GM19239 (cell line): ENCODE data around the gene XYLB.
"Not testable (repeated sequence)": the region's sequence is repeated elsewhere in the genome, so short reads cannot be mapped to it uniquely, and the experiment has no call there.

Experiments
- DNase-seq: peaks from one replicate; pipeline ENCODE4 v3.0.0; 2011; ENCODE audit warnings: low spot score; ENCODE audit not compliant: insufficient read length
- FAIRE-seq: peaks from 2 replicates; lab custom pipeline; 2011; peaks lifted over from hg19 to GRCh38; lab: Jason Lieb, UNC

XYLB gene

GRCh38 chr3:38346587-38347410 is at the start of gene XYLB:
Gene XYLB (plus strand): TSS chr3:38346785. CDS start chr3:38346869, 84 bp downstream.
- peak; percentile 84 for FAIRE-seq
- peak; percentile 92 for DNase-seq

GRCh38 chr3:38297053-38297452 is 49.5 kb upstream of the XYLB start:
- not testable (repeated sequence) for DNase-seq, FAIRE-seq

DNA sequence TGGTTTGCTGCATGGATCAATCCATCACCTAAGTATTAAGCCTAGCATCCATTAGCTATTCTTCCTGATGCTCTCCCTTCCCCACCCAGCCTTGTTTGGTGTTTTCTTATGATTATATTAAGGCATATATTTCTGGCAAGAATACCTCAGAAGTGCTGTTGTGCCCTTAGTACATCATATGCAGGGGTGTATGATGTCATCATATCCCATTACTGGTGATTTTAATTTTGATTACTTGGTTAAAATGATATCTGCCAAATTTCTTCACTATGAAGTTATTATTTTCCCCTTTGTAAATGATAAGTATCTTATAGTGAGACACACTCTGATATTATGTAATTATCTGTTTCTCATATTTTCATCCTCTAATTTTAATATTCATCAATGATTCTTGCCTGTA is 49.0 kb upstream of the XYLB start:
- FAIRE-seq (no peak), DNase-seq (no peak)

DNA sequence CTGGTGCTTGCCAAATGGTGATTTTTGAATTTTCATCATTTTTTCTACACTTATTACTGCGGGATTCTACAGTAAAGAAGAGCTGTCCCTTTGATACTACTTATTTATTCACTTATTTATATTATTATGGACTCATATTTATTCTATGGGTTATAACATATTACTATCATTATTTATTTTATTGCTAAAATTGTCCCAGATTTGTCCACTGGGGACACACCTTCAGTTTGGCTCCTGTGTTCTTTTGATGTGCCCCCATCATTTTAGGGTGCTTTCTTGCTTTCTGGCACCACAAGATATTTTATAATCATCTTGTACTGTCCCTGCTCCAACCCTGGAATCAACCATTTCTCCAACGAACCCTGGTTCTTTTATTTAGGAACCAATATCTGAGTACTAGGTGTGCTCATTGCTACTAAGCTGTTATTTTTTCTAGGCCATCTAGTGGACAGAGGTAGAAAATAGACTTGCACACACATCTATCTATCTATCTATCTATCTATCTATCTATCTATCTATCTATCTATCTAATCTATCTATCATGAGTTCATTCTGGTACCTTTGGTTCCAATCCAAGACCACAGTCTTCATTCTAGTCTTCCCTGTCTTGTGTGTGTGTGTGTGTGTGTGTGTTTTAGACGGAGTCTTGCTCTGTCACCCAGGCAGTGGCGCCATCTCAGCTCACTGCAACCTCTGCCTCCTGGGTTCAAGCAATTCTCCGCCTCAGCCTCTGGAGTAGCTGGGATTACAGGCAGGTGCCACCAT is 48.5 kb upstream of the XYLB start:
- DNase-seq (no peak), FAIRE-seq (peak; percentile 76)

GRCh38 chr3:38306941-38307340 is 39.6 kb upstream of the XYLB start:
- DNase-seq (no peak), FAIRE-seq (no peak)

DNA sequence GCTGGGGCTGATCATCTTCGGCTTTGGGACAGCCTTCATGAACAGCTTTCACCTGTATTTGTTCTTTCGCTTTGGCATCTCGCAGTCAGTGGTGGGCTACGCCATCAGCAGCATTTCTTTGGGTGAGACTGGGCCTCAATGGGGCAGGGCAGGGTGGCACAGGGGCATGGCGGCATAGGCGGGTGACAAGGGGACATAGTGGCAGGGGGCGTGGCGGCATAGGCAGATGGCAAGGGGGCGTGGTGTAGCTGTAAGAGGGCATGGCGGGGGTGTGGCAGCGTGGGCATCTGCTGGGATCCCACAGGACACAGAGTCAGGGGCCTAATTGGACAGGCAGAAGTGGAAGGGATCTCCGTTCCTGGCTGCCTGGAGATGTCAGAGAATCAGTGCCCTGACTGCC is 39.0 kb upstream of the XYLB start:
- FAIRE-seq (no peak), DNase-seq (no peak)

DNA sequence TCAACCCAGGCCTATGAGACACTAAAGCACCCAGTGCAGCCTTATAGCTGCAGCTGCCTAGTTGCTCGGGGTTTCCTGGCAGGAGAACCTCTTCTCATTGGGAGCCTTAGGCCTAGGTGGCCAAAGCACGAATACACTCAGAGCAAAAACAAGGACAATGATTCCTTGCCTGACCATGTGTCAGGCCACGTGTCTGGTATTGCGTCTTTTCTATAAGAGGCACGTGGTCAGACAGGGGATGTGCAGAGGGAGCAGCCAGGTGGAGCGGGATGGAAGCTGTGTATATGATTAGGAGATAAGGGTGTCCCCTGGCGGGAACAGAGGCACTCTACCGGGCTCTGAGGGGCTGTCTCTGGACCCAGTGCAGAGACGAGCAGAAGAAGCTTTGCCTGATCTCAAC is 38.1 kb upstream of the XYLB start:
- no peak for FAIRE-seq

GRCh38 chr3:38311476-38311875 is 35.1 kb upstream of the XYLB start:
- no peak for DNase-seq
- FAIRE-seq = no peak

More for the DNA sequence above, 38.1 kb upstream of the XYLB start:
- no peak for DNase-seq

DNA sequence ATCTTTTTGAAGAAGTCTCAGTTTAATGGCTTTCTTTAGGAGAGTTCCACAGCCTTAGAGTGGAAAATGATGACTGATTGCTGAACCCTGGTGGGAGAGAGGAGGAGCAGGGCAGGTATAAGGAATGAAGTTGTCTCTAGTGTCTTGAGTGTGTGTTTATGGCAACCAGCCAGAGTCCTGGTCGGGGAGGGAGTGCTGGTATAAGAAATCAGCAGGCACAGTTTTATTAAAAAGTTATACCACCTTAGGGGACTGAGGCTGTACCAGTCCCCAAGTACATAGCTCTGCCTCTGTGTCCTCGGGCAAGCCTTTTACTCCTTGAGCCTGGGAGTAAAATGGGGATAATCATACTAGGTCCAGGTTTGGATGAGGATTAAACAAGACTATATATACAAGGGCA is 34.6 kb upstream of the XYLB start:
- DNase-seq (no peak), FAIRE-seq (no peak)

DNA sequence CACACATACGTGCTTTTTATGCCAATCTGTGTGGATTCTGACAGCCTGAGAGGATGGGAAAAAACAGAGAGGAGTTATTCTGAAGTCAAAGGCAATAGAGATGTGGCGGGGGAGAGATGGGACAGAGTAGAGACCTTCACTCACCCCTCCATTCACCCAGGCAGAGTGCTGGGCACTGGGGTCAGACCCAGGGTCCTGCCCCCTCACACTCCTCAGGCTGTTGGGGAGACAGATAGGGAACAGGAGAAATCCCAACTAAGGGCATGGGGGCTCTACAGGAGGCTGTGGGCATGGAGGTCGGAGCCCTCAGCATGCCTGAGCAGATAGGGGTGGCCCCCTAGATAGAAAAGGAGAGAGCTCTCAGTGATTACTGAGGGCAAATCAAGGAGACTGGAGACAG is 34.2 kb upstream of the XYLB start:
- DNase-seq (no peak), FAIRE-seq (no peak)

DNA sequence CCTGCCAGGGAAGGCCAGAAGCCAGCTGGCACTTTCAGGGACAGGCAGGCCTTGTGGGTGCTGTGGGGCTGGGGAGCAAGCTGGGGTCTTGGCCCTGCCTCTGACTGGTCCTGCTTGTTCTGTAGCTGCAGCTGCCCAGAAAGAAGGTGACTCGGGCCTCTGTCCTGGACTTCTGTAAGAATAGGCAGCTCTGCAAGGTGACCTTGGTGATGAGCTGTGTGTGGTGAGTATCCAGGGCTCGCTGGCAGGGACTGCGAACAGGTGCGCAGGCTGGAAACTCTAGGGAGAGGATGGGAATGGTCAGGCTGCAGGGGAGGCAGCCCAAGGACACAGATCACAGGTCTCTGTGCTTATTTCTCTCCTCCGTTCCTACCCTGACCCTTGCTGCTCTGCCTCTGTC is 33.3 kb upstream of the XYLB start:
- DNase-seq (no peak), FAIRE-seq (no peak)

- DNase-seq (no peak), FAIRE-seq (no peak)
These were observed 32.9 kb upstream of the XYLB start for GRCh38 chr3:38313695-38314094.

DNA sequence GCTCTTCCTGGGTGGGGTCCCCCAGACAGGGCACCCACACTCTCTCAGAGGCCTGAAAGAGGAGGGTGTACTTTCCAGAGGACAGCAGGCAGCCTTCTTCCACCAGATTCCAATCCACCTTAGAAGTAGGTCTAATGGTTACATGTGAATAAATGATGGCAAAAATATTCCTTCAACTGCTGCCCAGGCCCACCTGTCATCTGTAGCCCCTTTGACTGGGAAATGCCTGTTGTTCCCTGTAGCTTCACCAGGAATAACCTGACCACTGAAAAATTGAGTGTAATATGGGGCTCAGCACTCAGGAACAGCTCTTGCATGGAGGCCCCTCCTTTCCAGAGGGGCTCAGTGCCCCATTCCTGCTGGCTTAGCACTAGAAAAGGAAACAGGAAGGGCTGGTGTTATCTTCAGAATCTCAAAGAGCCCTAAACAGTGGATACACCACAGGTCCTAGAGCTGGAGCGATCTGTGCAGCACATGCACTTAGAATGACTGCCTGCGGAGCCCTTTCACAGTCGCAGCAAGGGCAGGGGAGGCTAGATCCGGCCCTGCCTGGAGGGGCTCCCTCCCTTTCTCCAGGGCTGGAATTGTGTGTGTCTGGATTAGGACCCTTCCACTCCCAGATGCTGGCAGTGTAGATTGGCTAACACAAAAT is 32.3 kb upstream of the XYLB start:
- DNase-seq = no peak
- no peak for FAIRE-seq

DNA sequence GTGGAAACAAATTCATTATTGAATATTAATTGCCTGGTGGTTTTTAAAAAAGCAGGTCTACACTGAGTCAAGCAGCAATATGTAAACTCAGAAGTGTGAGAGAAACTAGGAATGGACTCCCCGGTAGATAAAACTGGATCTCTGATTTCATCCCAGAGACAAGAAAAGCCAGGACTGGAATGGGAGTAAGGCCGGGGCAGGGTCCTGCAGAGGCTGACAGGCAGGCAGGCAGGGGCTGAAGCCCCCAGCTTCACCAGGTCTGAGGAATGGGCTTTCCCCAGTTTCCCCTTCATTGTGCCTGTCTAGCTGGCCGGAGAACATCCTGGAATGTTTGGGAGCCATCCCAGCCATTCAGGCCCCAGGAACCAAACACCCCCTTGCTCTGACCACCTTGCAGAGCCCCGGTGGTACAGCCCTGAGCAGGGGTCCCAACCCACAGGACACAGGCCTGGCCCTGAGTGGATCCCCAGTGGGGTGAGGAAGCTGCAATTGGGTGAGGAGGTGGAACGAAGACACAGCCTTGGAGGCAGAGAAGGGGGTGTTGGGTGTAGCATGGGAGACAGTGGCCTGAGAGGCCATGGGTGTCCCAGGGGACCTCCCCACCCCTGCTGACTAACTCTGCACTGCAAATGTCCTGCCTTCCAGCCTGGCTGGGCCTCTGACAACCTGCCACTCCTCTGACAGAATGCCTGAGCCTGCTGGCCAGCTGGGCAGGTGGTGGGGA is 31.7 kb upstream of the XYLB start:
- FAIRE-seq = no peak
- DNase-seq = no peak

DNA sequence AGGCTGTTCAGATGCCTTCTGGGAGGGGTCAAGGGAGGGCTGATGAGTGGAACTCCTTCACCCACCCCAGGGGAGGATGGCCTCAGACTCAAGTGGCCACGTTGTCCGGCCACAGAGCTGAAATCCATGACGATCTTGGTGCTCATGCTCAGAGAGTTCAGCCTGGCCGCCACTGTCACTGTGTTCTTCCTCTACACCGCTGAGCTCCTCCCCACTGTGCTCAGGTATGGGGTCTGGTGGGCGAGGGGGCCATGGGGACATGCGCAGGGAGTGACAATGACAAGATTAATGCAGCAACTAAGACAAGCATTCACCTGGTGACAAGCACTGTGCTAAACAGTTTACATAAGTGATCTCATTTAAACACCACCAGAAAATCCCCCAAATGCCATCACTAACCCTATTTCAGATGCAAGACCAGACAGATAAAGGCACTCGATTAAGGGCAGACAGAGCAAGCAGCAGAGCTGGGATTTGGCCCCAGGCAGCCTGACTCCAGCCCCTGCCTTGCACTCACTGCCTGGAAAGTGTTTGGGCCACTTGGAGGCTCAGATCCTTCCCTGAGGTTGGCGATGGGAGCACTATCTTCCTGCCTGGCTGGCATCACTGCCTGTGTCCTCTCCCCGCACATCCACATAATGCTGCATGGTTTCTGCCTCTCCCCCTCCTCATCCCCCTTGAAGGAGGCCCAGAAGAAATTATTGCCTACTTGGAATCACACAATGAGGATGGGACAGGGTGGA is 30.9 kb upstream of the XYLB start:
- DNase-seq (no peak), FAIRE-seq (no peak)

DNA sequence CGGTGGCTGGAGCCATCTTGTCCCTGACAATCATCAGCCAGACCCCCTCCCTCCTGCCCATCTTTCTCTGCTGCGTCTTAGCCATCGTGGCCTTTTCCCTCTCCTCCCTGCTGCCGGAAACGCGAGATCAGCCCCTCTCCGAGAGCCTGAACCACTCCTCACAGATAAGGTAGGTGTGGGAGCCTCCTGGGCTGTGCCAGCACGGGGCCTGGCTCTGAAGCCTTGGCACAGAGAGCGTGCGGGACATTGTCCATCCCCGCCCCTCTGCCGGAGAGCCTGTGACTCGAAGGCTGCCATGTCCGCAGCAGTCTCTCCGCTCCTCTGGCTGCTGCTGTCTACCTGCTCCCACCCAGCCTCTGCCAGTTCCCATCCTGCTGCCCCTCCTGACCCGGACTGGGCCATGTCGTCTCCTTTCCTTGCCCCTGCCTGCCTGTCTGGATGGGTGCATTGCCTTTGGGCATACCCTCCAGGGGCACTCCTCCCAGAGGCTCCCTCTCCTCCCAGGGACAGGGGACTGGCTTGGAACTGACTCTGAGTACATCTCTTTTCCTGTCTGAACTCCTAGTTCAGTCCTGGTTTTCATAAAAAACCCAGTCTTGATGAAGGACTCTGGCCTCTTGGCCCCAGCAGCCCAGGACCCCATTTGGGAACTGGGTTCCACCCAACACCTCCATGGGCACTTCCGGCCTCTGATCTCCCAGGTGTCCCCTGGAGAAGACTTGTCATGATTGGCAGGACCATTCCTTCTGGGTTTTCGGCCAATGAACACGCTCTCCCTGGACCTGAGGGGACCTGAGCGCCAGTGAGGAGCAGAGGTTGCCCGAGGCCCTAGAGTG is 30.0 kb upstream of the XYLB start:
- DNase-seq (no peak), FAIRE-seq (no peak)

GRCh38 chr3:38317192-38317759 is 29.3 kb upstream of the XYLB start:
- no peak for DNase-seq
- no peak for FAIRE-seq
